HCT116 (cell line): ENCODE data around the gene MUC20. TPM values are rescaled to one million over a fixed set of nuclear protein-coding genes. Genes with fewer than 3 reads are reported as not detected.

Source experiments
- ATAC-seq: fragments of 200-7000 bp; cut with Tn5 transposase; 2 replicates; pipeline ENCODE4 v1.9.1; 2020; ENCODE audit warnings: mild to moderate bottlenecking, moderate library complexity
- BruUV-seq: library from RNA; stranded (reverse); fragments of 400-500 nt; replicated peaks from 2 replicates; lab custom pipeline; 2021; lab: Mats Ljungman, UMichigan
- CTCF ChIA-PET: fragments of 300-600 bp; sonication (Branson Sonifier 250); formaldehyde crosslinking; loops from one replicate; lab custom pipeline; 2021; ENCODE audit warnings: antibody characterized with exemption; lab: Charles Lee
- POLR2A ChIA-PET: fragments of 300-600, 350-600 bp; sonication (Branson Sonifier 250); formaldehyde crosslinking; loops from one replicate; lab custom pipeline; 2021; ENCODE audit warnings: antibody characterized with exemption; lab: Charles Lee
- RAD21 ChIA-PET, 2 experiments: fragments of 300-600 bp; sonication (Branson Sonifier 250); formaldehyde crosslinking; loops; one replicate each; lab custom pipeline; 2023; ENCODE audit warnings: low total read pairs in 2 of 2; ENCODE audit not compliant: uncharacterized antibody in 2 of 2, unreplicated experiment in 2 of 2, low non-redundant PET in 1 of 2; lab: Charles Lee
- DNase-seq: peaks from one replicate; pipeline ENCODE4 v3.0.0-alpha.2; 2010; ENCODE audit warnings: low read depth, low spot score
- H2AFZ ChIP-seq: fragments of 200-600 bp; shearing (Covaris generic), sonication (generic); 2 replicates; pipeline ENCODE4 v1.6.1; 2017; ENCODE audit warnings: low read depth, mixed run types, mixed read lengths, antibody characterized with exemption, low read length; ENCODE audit not compliant: poor library complexity, severe bottlenecking
- H3K27ac ChIP-seq: 2 replicates; pipeline ENCODE4 v1.5.1; 2012; ENCODE audit warnings: low read depth, low read length
- H3K27me3 ChIP-seq: fragments of 200-600 bp; sonication (generic); 2 replicates; pipeline ENCODE4 v1.6.1; 2016; ENCODE audit warnings: mixed run types, low read length, mixed read lengths; ENCODE audit not compliant: insufficient read depth
- H3K36me3 ChIP-seq, 2 experiments: fragments of 200-500 bp in 1 of 2; fragments of 200-600 bp in 1 of 2; sonication (Bioruptor generic) in 1 of 2; sonication (generic) in 1 of 2; 2 replicates each; pipeline versions ENCODE4 v1.5.1 to v1.6.1; 2014 to 2016; ENCODE audit warnings: low read length in 2 of 2, inconsistent platforms in 1 of 2, mixed read lengths in 1 of 2, mixed run types in 1 of 2; ENCODE audit not compliant: insufficient read depth in 2 of 2, control insufficient read depth in 1 of 2
- H3K4me1 ChIP-seq, 2 experiments: fragments of 200-600 bp in 1 of 2; sonication (generic) in 1 of 2; 2 replicates each; pipeline versions ENCODE4 v1.5.1 to v1.6.1; 2012 to 2017; ENCODE audit warnings: low read length in 2 of 2, inconsistent platforms in 1 of 2, mild to moderate bottlenecking in 1 of 2, mixed read lengths in 1 of 2, mixed run types in 1 of 2, moderate library complexity in 1 of 2; ENCODE audit not compliant: insufficient read depth in 2 of 2, control insufficient read depth in 1 of 2
- H3K4me2 ChIP-seq: fragments of 200-600 bp; sonication (generic); 2 replicates; pipeline ENCODE4 v1.6.1; 2017; ENCODE audit warnings: mixed run types, low read length, mixed read lengths
- H3K4me3 ChIP-seq, 2 experiments: fragments of 200-600 bp in 1 of 2; sonication (generic) in 1 of 2; replicated peaks in 1 of 2; 2 replicates each; pipeline ENCODE4 v1.5.1; 2011 to 2016; ENCODE audit warnings: low read length in 2 of 2, control low read depth in 1 of 2, low read depth in 1 of 2, mild to moderate bottlenecking in 1 of 2, mixed read lengths in 1 of 2, mixed run types in 1 of 2
- H3K79me2 ChIP-seq: fragments of 200-600 bp; sonication (generic); 2 replicates; pipeline ENCODE4 v1.6.1; 2017; ENCODE audit warnings: mild to moderate bottlenecking, mixed run types, low read length, moderate library complexity, mixed read lengths; ENCODE audit not compliant: insufficient read depth
- H3K9ac ChIP-seq: fragments of 200-600 bp; sonication (generic); 2 replicates; pipeline ENCODE4 v1.6.1; 2016; ENCODE audit warnings: low read length, mixed read lengths
- H3K9me2 ChIP-seq: fragments of 200-600 bp; sonication (generic), shearing (Covaris generic); 2 replicates; pipeline ENCODE4 v1.6.1; 2017; ENCODE audit warnings: mixed run types, mild to moderate bottlenecking, moderate library complexity; ENCODE audit not compliant: insufficient read depth
- H3K9me3 ChIP-seq, 2 experiments: fragments of 200-500 bp in 1 of 2; fragments of 200-600 bp in 1 of 2; sonication (Bioruptor generic) in 1 of 2; sonication (generic) in 1 of 2; 2 replicates each; pipeline ENCODE4 v1.6.1; 2014 to 2017; ENCODE audit warnings: low read length in 2 of 2, mixed read lengths in 2 of 2, inconsistent platforms in 1 of 2, low read depth in 1 of 2, mild to moderate bottlenecking in 1 of 2, mixed run types in 1 of 2, moderate library complexity in 1 of 2; ENCODE audit not compliant: control insufficient read depth in 1 of 2, insufficient read depth in 1 of 2
- H4K20me1 ChIP-seq: fragments of 200-600 bp; sonication (generic), shearing (Covaris generic); 2 replicates; pipeline ENCODE4 v1.6.1; 2017; ENCODE audit warnings: mixed run types, mild to moderate bottlenecking, moderate library complexity; ENCODE audit not compliant: insufficient read depth
- CBX3 ChIP-seq: IDR thresholded peaks from 2 replicates; pipeline ENCODE4 v1.6.1; 2012; ENCODE audit warnings: low read depth
- CEBPB ChIP-seq: IDR thresholded peaks from 2 replicates; pipeline ENCODE4 v1.6.1; 2012; ENCODE audit warnings: low read depth
- ELF1 ChIP-seq: IDR thresholded peaks from 2 replicates; pipeline ENCODE4 v1.6.1; 2012; ENCODE audit warnings: low read depth, borderline replicate concordance
- JUND ChIP-seq: IDR thresholded peaks from 2 replicates; pipeline ENCODE4 v1.6.1; 2012
- intact Hi-C: fragments of 100-400 bp; cut with micrococcal nuclease; formaldehyde crosslinking; loops from 2 replicates; pipeline ENCODE4 v1.10.0; 2022
- total RNA-seq: library from RNA; stranded (reverse); gene quantifications from one replicate; pipeline ENCODE4 v1.2.1, GENCODE V29; 2021; ENCODE audit not compliant: unreplicated experiment

The MUC20 gene
- total RNA-seq, 1 experiment from 2014 or later = 2.4 TPM

GRCh38 chr3:195752066-195752465 is 31.3 kb downstream of the MUC20 start:
- Histone ChIP-seq H3K4me1 (peaks cover 9 to 18% of the 10 kb centered on the region in 2 experiments; a peak in 2 of 4 replicates), H3K4me2 (no peak overlapping the region), H3K27me3 (no peaks in the 10 kb centered on the region), H3K9me2 (no peaks in the 10 kb centered on the region), H4K20me1 (no peaks in the 10 kb centered on the region), H3K9ac (no peak overlapping the region), H2AFZ (no peak overlapping the region), H3K4me3 (no peak overlapping the region), H3K27ac (no peak overlapping the region), H3K9me3 (no peaks in the 10 kb centered on the region), H3K79me2 (no peaks in the 10 kb centered on the region), H3K36me3 (no peaks in the 10 kb centered on the region)
- ATAC-seq (no peak), DNase-seq (no peak)
- ChIA-PET RAD21 (no interaction called here), POLR2A (no interaction called here), CTCF (no interaction called here)
- intact Hi-C loops = no loop called here
- TF ChIP-seq ELF1 (no peak), CEBPB (no peak), CBX3 (no peak)
- no TSS peak for BruUV-seq

GRCh38 chr3:195752546-195753331 is 32.0 kb downstream of the MUC20 start:
- Histone ChIP-seq H3K4me3 (no peak overlapping the region), H3K4me1 (peaks cover 9 to 20% of the 10 kb centered on the region in 2 experiments; a peak in 2 of 4 replicates)
- TF ChIP-seq JUND = no peak
- TF ChIP-seq, all 23 proteins: peak for 0
- H2AFZ ChIP-seq = no peak overlapping the region
- intact Hi-C loops = no loop called here
- ChIA-PET POLR2A (interaction anchor here (0.7 kb wide), 1 partner anchor 17 kb away, joined by 3 read pairs; no protein-coding TSS in a partner anchor), RAD21 (no interaction called here), CTCF (no interaction called here)
- H3K79me2 ChIP-seq = no peaks in the 10 kb centered on the region
- no peak for DNase-seq
- H3K27ac ChIP-seq = no peak overlapping the region
- no peaks in the 10 kb centered on the region for H3K36me3 ChIP-seq
- no peak overlapping the region for H3K9ac ChIP-seq
- no peak overlapping the region for H3K4me2 ChIP-seq
- H3K9me3 ChIP-seq = no peaks in the 10 kb centered on the region
- BruUV-seq = no TSS peak
- ATAC-seq = no peak
- H3K9me2 ChIP-seq = no peaks in the 10 kb centered on the region
- H4K20me1 ChIP-seq = no peaks in the 10 kb centered on the region
- no peaks in the 10 kb centered on the region for H3K27me3 ChIP-seq
